Transverse colon (tissue), 4 donors: ENCODE measurements around the gene TNRC6B. TPM values are rescaled to one million over a fixed set of nuclear protein-coding genes. Genes with fewer than 3 reads are reported as not detected.

ENCODE experiments used
- DNase-seq: peaks from one replicate; pipeline ENCODE4 v3.0.0-alpha.2; 2019
- H3K27ac ChIP-seq, 4 donors: fragments of 200-600 bp; sonication (generic); 2 replicates each; pipeline ENCODE4 v1.5.1; 2016 to 2018; ENCODE audit warnings: inconsistent platforms in 4 of 4
- H3K27me3 ChIP-seq: fragments of 200-600 bp; sonication (generic); 2 replicates; pipeline ENCODE4 v1.5.1; 2017; ENCODE audit warnings: inconsistent platforms
- H3K36me3 ChIP-seq, 4 donors: fragments of 200-600 bp; sonication (generic); 2 replicates each; pipeline ENCODE4 v1.5.1; 2017 to 2019; ENCODE audit warnings: inconsistent platforms in 4 of 4
- H3K4me1 ChIP-seq, 4 donors: fragments of 200-600 bp; sonication (generic); 2 replicates each; pipeline ENCODE4 v1.5.1; 2017 to 2020; ENCODE audit warnings: inconsistent platforms in 4 of 4
- H3K4me3 ChIP-seq, 4 donors: fragments of 200-600 bp; sonication (generic); 1 replicate in 1 of 4; 2 replicates in 3 of 4; pipeline versions ENCODE4 v1.5.1 to v1.6.1; 2017 to 2019; ENCODE audit warnings: inconsistent platforms in 4 of 4
- H3K9me3 ChIP-seq, 2 donors: fragments of 200-600 bp; sonication (generic); 2 replicates each; pipeline ENCODE4 v1.5.1; 2017 to 2019; ENCODE audit warnings: inconsistent platforms in 2 of 2
- EP300 ChIP-seq: sonication (generic); formaldehyde crosslinking; IDR thresholded peaks from one replicate; pipeline ENCODE4 v1.6.1; 2017; ENCODE audit warnings: antibody characterized with exemption, low read depth
- POLR2A ChIP-seq: fragments of 450-650 bp; IDR thresholded peaks from one replicate; pipeline ENCODE4 v1.6.1; 2016; ENCODE audit warnings: antibody characterized with exemption, mild to moderate bottlenecking, moderate library complexity
- POLR2AphosphoS5 ChIP-seq, 3 donors: sonication (generic); formaldehyde crosslinking; IDR thresholded peaks; one replicate each; pipeline ENCODE4 v1.6.1; 2016; ENCODE audit warnings: antibody characterized with exemption in 3 of 3
- WGBS, 2 donors: methylation state at CpG; one replicate each; pipeline ENCODE4 v1.1.5; 2018; ENCODE audit warnings: low coverage in 1 of 2; 5-methylcytosine and 5-hydroxymethylcytosine counted together
- in situ Hi-C, 4 donors: fragments of 200-750 bp; cut with MboI; loops; one replicate each; pipeline versions ENCODE4 v1.15.0 to v1.15.1; 2017; ENCODE audit warnings: low sequenced_read_pairs in 3 of 4, low pct_ligation_motif_present in 1 of 4, low pct_unique_long_range_greater_than_20kb in 1 of 4
- intact Hi-C: fragments of 100-400 bp; cut with DNase I; formaldehyde crosslinking; loops from one replicate; pipeline ENCODE4 v1.15.1; 2023; ENCODE audit warnings: low total_unique reads
- total RNA-seq, 4 donors: library from RNA; depleted of rRNA; stranded (reverse); fragments of >200 nt; gene quantifications; one replicate each; pipeline ENCODE4 v1.1.0, GENCODE V29; 2016
- TF ChIP-seq, protein P1 (sequence below), 5 experiments: fragments of 200-600 bp in 3 of 5; fragments of 450-650 bp in 2 of 5; sonication (generic) in 3 of 5; IDR thresholded peaks; 1 replicate in 2 of 5; 2 replicates in 3 of 5; pipeline ENCODE4 v1.5.1; 2016 to 2017; ENCODE audit warnings: antibody characterized with exemption in 5 of 5, inconsistent platforms in 3 of 5, mild to moderate bottlenecking in 2 of 5, moderate library complexity in 1 of 5

The TNRC6B gene
- total RNA-seq, 4 donors from 2014 or later, result 36.7 to 108 (median 54.0) TPM

DNA sequence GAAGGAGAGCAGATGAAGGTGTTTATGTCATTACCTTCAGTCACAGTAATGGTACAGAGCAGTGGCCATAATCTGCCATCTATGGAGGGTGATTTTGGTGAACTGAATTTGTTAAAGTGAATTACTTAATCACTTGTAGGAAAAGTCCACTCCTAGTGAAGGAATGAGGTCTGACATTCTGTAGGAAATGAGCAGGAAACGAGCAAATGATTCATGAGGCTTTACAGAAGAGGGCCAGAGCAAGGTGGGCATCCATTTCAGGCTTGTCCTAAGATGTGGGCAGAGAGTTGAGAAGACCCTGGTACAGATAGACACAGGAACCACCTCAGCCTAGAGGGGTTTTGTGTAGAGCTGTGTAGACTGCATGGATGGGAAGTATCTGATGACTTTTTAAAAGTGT lies 186.7 kb downstream of the TNRC6B start:
- in situ Hi-C loops (loop anchor here in 3 of 4 donors (25.0 kb wide), 1 partner anchor 827 kb away; the partner anchor contains the start of gene RPS19BP1 (in 3 of the 3)), intact Hi-C loops (no loop called here)
- peaks cover 0 to 70% (median 26%) of the 10 kb centered on the region in 4 donors for H3K36me3 ChIP-seq
- no peaks in the 10 kb centered on the region for H3K9me3 ChIP-seq
- no peak overlapping the region for H3K27ac ChIP-seq
- 33 to 65% methylated on average over 1 of the region's 1 CpG for WGBS, 2 donors
- H3K4me1 ChIP-seq, result peaks cover 0 to 11% (median 7%) of the 10 kb centered on the region in 4 donors
- no peaks in the 10 kb centered on the region for H3K27me3 ChIP-seq
- TF ChIP-seq POLR2AphosphoS5 (IDR thresholded peaks at IDR 0.05) (no peak), POLR2A (no peak), EP300 (no peak)
- TF ChIP-seq, protein P1, sequence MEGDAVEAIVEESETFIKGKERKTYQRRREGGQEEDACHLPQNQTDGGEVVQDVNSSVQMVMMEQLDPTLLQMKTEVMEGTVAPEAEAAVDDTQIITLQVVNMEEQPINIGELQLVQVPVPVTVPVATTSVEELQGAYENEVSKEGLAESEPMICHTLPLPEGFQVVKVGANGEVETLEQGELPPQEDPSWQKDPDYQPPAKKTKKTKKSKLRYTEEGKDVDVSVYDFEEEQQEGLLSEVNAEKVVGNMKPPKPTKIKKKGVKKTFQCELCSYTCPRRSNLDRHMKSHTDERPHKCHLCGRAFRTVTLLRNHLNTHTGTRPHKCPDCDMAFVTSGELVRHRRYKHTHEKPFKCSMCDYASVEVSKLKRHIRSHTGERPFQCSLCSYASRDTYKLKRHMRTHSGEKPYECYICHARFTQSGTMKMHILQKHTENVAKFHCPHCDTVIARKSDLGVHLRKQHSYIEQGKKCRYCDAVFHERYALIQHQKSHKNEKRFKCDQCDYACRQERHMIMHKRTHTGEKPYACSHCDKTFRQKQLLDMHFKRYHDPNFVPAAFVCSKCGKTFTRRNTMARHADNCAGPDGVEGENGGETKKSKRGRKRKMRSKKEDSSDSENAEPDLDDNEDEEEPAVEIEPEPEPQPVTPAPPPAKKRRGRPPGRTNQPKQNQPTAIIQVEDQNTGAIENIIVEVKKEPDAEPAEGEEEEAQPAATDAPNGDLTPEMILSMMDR (IDR thresholded peaks at IDR 0.05), result no peak
- DNase-seq, result no peak
- no peak overlapping the region for H3K4me3 ChIP-seq

DNA sequence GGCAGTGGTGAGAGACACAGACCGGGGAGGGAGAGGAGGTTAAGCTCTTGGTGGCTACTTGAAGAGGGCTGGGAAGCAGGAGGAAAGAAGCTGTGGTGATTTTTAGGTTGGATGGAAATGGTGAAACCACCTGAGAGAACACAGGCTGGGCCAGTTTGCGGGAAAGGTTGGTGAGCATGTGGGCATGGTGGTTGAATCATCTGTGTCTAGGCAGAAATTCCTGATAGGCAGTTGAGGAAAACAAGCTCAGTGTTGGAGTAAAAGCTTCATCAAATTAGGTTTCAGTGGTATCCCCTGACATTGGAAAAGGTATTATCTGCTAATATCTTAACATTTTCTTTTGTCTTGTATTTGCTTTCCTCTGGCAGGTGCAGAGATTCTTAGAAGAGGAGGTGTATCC lies 188.3 kb downstream of the TNRC6B start:
- WGBS, 2 donors, result 97 to 100% methylated on average over 2 of the region's 2 CpGs
- peaks cover 0 to 53% (median 18%) of the 10 kb centered on the region in 4 donors for H3K36me3 ChIP-seq
- in situ Hi-C loops (loop anchor here in 3 of 4 donors (25.0 kb wide), 1 partner anchor 829 kb away; the partner anchor contains the start of gene RPS19BP1 (in 3 of the 3)), intact Hi-C loops (no loop called here)
- H3K27me3 ChIP-seq, result no peaks in the 10 kb centered on the region
- TF ChIP-seq POLR2AphosphoS5 (IDR thresholded peaks at IDR 0.05), result no peak
- TF ChIP-seq POLR2A, result no peak
- H3K4me1 ChIP-seq, result peaks cover 0 to 16% (median 7%) of the 10 kb centered on the region in 4 donors
- no peaks in the 10 kb centered on the region for H3K9me3 ChIP-seq
- no peak for DNase-seq
- no peak overlapping the region for H3K4me3 ChIP-seq
- H3K27ac ChIP-seq, result no peak overlapping the region

DNA sequence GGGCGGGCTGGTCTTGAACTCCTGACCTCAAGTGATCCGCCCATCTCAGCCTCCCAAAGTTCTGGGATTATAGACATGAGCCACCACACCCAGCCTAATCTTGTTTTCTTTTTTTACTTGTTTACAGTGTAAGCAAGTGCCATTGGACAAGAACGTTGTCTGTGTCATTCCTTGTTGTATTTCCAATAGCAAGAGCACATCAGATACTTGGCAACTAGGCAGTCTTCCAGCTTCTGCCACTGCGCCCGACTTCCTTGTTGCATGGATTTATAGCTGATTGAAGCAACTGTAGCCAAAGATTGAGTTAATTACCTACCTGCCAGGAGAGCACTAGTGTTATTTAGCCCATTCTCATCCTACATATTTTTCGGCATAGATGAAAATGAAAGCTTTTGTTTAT lies 189.6 kb downstream of the TNRC6B start:
- no peak for TF ChIP-seq EP300
- Histone ChIP-seq H3K9me3 (no peaks in the 10 kb centered on the region), H3K4me3 (no peak overlapping the region), H3K27me3 (no peaks in the 10 kb centered on the region), H3K27ac (peak overlapping the region; percentile 47 to 71 (median 60)), H3K36me3 (peaks cover 0 to 41% (median 12%) of the 10 kb centered on the region in 4 donors), H3K4me1 (peaks cover 0 to 27% (median 13%) of the 10 kb centered on the region in 4 donors)
- in situ Hi-C loops (loop anchor here in 3 of 4 donors (25.0 kb wide), 1 partner anchor 830 kb away; the partner anchor contains the start of gene RPS19BP1 (in 3 of the 3)), intact Hi-C loops (no loop called here)
- 45 to 54% methylated on average over 2 to 6 of the region's 6 CpGs for WGBS, 2 donors
- DNase-seq, result peak; percentile 73

DNA sequence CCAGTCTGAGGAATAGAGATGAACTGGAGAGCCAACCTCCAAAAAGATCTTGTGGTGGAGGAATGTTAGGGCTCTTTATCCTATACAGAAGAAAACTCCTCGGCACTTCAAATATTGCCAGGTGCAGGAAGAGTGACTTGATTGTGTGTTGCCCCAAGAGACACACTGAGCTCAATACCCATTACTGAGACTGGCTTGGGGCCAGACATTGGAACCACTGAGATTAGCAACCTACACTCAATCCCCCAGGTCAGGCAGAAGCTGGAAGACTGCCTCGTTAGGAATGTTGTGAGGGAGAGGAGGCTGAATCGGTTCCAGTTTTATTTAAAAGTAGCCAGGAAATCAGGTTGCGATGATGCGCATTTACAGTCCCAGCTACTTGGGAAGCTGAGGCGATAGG lies 190.3 kb downstream of the TNRC6B start:
- Histone ChIP-seq H3K4me3 (no peak overlapping the region), H3K27ac (peak overlapping the region; percentile 41 to 71 (median 54)), H3K36me3 (peaks cover 0 to 35% (median 10%) of the 10 kb centered on the region in 4 donors), H3K9me3 (no peaks in the 10 kb centered on the region), H3K4me1 (peaks cover 0 to 34% (median 15%) of the 10 kb centered on the region in 4 donors), H3K27me3 (no peaks in the 10 kb centered on the region)
- in situ Hi-C loops (loop anchor here in 3 of 4 donors (25.0 kb wide), 1 partner anchor 831 kb away; the partner anchor contains the start of gene RPS19BP1 (in 3 of the 3)), intact Hi-C loops (no loop called here)
- no peak for TF ChIP-seq POLR2A
- TF ChIP-seq, protein P1 (IDR thresholded peaks at IDR 0.05), result no peak
- TF ChIP-seq POLR2AphosphoS5 (IDR thresholded peaks at IDR 0.05), result no peak
- no peak for TF ChIP-seq EP300
- 80 to 81% methylated on average over 6 of the region's 6 CpGs for WGBS, 2 donors
- DNase-seq, result no peak

DNA sequence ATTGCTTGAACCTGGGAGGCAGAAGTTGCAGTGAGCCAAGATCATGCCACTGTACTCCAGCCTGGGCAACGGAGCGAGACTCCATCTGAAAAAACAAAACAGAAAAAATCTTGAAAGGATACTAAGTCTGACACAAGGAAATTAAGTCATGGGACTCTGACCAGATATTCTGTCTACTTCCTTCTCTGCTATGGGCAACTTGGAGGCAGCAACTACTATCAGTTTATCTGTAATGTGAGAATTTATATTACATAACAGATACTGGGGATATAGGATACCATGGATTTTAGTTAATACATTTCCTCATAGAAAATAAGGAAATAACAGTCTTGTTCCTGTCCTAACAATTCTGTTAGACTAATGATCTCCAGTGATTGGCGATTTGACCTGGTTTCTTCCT lies 191.1 kb downstream of the TNRC6B start:
- H3K36me3 ChIP-seq, result peaks cover 0 to 27% (median 6%) of the 10 kb centered on the region in 4 donors
- no peaks in the 10 kb centered on the region for H3K27me3 ChIP-seq
- TF ChIP-seq EP300 (no peak), POLR2AphosphoS5 (IDR thresholded peaks at IDR 0.05) (no peak), POLR2A (no peak)
- TF ChIP-seq, protein P1 (IDR thresholded peaks at IDR 0.05), result no peak
- no peak overlapping the region for H3K4me3 ChIP-seq
- H3K4me1 ChIP-seq, result peaks cover 0 to 34% (median 15%) of the 10 kb centered on the region in 4 donors
- intact Hi-C loops (no loop called here), in situ Hi-C loops (loop anchor here in 3 of 4 donors (25.0 kb wide), 1 partner anchor 832 kb away; the partner anchor contains the start of gene RPS19BP1 (in 3 of the 3))
- WGBS, 2 donors, result 92 to 97% methylated on average over 3 of the region's 3 CpGs
- H3K27ac ChIP-seq, result peak overlapping the region in 2 of 4 donors; percentile 41 to 62
- no peaks in the 10 kb centered on the region for H3K9me3 ChIP-seq
- no peak for DNase-seq
